HG02588 (cell line): Measurements from ENCODE around the gene FAM180B.
"Not testable (repeated sequence)": the region's sequence is repeated elsewhere in the genome, so short reads cannot be mapped to it uniquely, and the experiment has no call there.

Source experiments
- ATAC-seq: cut with Tn5 transposase; IDR thresholded peaks from one replicate; pipeline ENCODE4 v1.9.1; 2021; ENCODE audit warnings: mild to moderate bottlenecking, moderate library complexity; ENCODE audit not compliant: unreplicated experiment

Gene FAM180B

GRCh38 chr11:47586098-47586855, at the start of gene FAM180B:
TSS of gene FAM180B (plus strand) at chr11:47586678. CDS start at chr11:47586769, 91 bp downstream.
- ATAC-seq, result no peak

GRCh38 chr11:47536915-47537314, 49.6 kb upstream of the FAM180B start:
- ATAC-seq, result no peak

DNA sequence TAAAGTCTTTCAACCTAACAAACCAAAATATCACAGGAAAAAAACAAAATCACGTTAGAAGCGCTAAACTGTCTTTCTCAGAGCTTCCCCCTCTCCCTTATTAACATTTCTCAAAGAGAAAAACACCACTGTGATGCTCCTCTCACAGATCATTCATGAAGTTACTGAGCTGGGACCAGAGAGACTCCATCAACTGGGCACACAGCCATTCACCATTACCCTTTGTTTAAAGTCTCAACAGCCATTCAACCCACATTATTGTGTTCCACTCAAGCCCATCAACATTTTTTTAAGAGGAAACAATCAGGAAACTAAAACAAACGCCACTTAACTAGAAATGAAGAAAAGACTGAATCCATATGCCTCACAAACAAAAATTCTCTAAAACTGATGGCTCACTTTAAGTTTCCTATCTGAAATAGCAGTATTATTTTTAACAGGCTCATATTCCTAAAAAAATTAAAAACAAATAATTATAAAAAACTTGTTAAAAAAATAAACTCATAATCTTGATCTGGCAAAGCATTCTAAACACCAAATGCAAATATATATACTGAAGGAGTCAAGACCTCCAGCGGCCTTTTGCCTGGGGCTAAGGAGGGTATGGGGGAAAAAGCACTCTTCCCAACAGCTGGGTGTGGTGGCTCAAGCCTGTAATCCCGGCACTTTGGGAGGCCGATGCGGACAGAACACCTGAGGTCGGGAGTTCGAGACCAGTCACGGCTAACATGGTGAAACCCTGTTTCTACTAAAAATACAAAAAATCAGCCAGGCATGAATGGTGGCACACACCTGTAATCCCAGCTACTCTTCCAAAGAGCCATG, 47.5 kb upstream of the FAM180B start:
- no peak for ATAC-seq

- ATAC-seq, result no peak
These were observed 46.8 kb upstream of the FAM180B start for GRCh38 chr11:47539681-47540039.

DNA sequence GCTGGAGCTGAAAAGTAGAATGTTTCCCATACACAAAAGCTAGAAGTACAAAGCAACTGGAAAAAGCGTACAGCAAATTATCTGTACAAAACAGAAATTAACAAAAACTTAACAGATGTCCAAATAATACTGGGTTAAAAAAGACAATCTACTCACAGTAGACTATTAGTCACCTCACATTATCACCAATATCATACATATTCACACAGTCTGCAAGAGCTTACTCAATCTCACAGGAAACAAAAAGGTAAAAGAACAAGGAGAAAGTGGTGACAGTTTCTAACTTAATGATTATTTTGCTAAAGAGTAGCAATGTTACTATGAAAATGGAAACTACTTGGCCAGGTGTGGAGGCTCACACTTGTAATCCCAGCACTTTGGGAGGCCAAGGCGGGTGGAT, 45.4 kb upstream of the FAM180B start:
- no peak for ATAC-seq

GRCh38 chr11:47545298-47545697, 41.2 kb upstream of the FAM180B start:
- ATAC-seq, result no peak

- ATAC-seq, result not testable (repeated sequence)
These were observed 40.2 kb upstream of the FAM180B start for GRCh38 chr11:47546274-47546673.

DNA sequence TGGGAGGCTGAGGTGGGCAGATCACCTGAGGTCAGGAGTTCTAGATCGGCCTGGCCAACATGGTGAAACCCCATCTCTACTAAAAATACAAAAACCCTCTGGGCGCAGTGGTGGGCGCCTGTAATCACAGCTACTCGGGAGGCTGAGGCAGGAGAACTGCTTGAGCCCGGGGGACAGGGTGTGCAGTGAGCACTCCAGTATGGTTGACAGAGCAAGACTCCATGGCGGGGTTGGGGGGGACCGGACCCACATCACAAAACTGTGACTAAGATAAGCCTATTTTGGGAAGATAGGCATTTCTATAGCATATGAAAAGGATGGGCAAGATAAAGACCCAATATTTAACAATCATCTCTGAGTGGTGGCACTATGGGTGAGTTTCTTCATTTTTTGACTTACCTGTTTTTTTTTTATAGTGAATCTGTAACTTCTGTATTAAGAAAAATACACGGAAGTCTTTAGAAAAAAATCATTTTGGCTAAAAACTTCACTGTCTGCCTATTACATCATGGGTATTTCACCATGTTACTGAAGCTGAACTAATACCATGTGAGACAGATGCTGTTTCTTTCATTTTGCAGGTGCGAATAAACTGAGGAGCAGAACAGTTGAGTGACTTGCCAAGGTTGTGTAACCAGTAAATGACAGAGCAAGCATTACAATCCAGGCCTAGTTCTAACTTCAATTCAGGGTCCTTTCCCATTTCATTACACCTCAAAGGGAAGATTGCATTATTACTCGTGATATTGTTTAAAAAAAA, 36.0 kb upstream of the FAM180B start:
- no peak for ATAC-seq

- ATAC-seq, result no peak
These were observed 35.4 kb upstream of the FAM180B start for GRCh38 chr11:47551086-47551485.

DNA sequence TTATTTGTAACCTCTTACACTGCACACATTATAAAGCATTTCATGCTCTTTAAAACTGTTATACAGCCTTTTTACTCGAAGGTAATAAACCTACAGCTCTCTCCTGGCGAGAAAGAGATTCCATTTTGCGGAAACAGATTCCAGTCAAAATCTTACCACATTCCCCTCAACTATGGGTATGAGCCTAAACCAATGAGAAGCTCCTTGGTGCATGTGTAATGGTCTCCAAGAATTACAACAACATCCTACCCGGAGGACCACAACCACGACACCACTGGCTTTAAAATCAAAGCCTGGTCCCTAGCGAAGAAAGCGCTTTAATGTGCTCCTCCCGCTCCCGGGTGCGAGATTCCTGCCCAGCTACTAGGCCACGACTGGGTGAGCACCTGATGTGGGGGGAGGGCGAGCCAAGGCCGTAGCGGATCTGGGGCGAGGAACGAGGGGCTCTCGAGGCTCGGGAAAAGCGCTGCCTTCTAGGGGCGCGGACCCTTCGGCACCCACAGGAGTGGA, 34.4 kb upstream of the FAM180B start:
- ATAC-seq, result peak; percentile 5

- peak; percentile 87 for ATAC-seq
These were observed 33.7 kb upstream of the FAM180B start, which contains the start of gene CELF1 for GRCh38 chr11:47552566-47553405. TSS of gene CELF1 (minus strand) at chr11:47553132. CDS start at chr11:47499523, 53,609 bp downstream.

- ATAC-seq, result peak; percentile 16
These were observed 33.1 kb upstream of the FAM180B start for GRCh38 chr11:47553406-47553743.

GRCh38 chr11:47557004-47557403, 29.5 kb upstream of the FAM180B start:
- not testable (repeated sequence) for ATAC-seq

DNA sequence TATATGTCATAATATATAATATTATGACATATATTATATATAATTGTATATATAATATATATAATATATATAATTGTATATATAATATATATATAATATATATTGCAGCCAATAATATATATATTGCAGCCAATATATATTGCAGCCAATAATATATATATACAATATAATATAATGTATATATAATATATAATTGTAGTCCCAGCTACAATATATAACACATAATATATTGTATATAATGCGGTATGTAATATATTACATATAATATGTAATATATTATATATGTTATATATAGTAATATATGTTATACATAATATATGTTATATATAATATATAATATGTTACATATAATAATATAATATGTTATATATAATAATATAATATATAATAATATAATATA, 27.8 kb upstream of the FAM180B start:
- no peak for ATAC-seq

DNA sequence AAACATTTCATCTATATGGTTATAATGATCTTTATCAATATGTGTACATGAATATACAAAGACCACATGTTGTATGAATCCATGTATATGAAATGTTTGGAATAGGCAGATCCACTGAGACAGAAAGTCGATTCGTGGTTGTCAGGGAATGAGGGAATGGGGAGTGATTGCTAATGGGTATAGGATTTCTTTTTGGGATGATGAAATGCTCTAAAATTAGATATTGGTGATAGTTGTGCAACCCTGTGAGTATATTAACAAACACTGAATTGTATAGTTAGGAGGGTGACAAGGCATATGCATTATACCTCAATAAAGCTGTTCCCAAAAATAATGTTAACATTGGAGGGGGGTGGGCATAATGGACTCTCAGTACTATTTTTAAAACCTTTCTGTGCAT, 26.1 kb upstream of the FAM180B start:
- no peak for ATAC-seq

DNA sequence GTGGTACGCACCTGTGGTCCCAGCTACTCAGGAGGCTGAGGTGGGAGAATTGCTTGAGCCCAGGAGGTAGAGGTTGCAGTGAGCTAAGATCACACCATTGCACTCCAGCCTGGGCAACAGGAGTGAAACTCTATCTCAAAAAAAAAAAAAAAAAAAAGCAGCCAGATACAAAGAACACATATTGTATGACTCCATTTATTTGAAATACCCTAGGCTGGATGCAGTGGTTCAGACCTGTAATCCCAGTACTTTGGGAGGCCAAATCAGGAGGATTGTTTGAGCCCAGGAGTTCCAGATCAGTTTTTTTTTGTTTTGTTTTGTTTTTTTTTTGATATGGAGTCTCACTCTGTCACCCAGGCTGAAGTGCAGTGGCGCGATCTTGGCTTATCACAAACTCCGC, 24.1 kb upstream of the FAM180B start:
- not testable (repeated sequence) for ATAC-seq

GRCh38 chr11:47564366-47564765, 22.1 kb upstream of the FAM180B start:
- ATAC-seq, result not testable (repeated sequence)

DNA sequence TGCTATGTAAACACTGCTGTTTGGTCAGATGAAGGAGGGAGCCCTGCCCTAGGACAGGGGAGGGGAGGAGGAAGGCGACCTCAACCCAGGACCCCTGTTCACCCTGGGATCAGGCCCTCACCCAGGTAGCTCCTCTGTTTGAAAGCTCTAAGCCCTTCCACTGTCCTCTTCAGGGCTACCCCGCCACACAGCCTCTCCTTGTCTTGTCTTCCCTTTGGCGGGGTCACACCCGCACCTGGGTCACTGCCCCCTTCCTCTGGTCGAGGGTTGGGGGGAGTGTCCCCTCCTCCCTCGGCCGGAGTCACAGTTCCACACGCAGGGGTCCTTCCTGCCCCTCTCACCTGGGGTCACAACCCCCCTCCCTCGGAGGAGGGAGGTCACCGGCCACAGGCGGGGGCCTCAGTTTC, 21.5 kb upstream of the FAM180B start:
- ATAC-seq, result peak; percentile 15

- peak; percentile 91 for ATAC-seq
These were observed 20.9 kb upstream of the FAM180B start, which contains the start of gene PTPMT1 for GRCh38 chr11:47565340-47566148. TSS of gene PTPMT1 (plus strand) at chr11:47565599. CDS start at chr11:47565623, 24 bp downstream.
